K562 (cell line): Measurements from ENCODE around the gene DMAC2L. TPM values are rescaled to one million over a fixed set of nuclear protein-coding genes. Genes with fewer than 3 reads are reported as not detected.

Source experiments
- BRD9 ChIP-seq: fragments of 450-650 bp; IDR thresholded peaks from 2 replicates; pipeline ENCODE4 v1.6.1; 2018; ENCODE audit warnings: low read depth; ENCODE audit not compliant: partially characterized antibody
- CEBPG ChIP-seq, 3 experiments: fragments of 200-800 bp in 1 of 3; sonication (Bioruptor generic) in 1 of 3; sonication (generic) in 1 of 3; formaldehyde crosslinking in 1 of 3; IDR thresholded peaks in 2 of 3; conservative IDR thresholded peaks in 1 of 3; 2 replicates each; pipeline versions ENCODE4 v1.6.1 to v1.8.0; 2016 to 2022; ENCODE audit warnings: missing compliant biosample characterization in 2 of 3, missing genetic modification characterization in 2 of 3, mild to moderate bottlenecking in 1 of 3, missing genetic modification reagents in 1 of 3
- EGR1 ChIP-seq: fragments of 450-650 bp; conservative IDR thresholded peaks from 2 replicates; pipeline ENCODE4 v1.6.1; 2017; ENCODE audit warnings: mild to moderate bottlenecking
- EP400 ChIP-seq: fragments of 450-650 bp; IDR thresholded peaks from 2 replicates; pipeline ENCODE4 v1.6.1; 2017; ENCODE audit warnings: antibody characterized with exemption, mild to moderate bottlenecking, moderate library complexity
- FOXA1 ChIP-seq: fragments of 450-650 bp; IDR thresholded peaks from 2 replicates; pipeline ENCODE4 v1.6.1; 2016; ENCODE audit warnings: mild to moderate bottlenecking, borderline replicate concordance
- GTF2F1 ChIP-seq: IDR thresholded peaks from 2 replicates; pipeline ENCODE4 v1.6.1; 2011; ENCODE audit warnings: low read depth, low read length, improper control_type of control experiment
- HDAC8 ChIP-seq: fragments of 450-650 bp; IDR thresholded peaks from 2 replicates; pipeline ENCODE4 v1.6.1; 2016; ENCODE audit warnings: mild to moderate bottlenecking, missing genetic modification characterization, moderate library complexity, missing compliant biosample characterization
- MAFK ChIP-seq: IDR thresholded peaks from 2 replicates; pipeline ENCODE4 v1.6.1; 2011; ENCODE audit warnings: low read length, improper control_type of control experiment
- MEF2D ChIP-seq: conservative IDR thresholded peaks from 2 replicates; pipeline ENCODE4 v1.6.1; 2016; ENCODE audit warnings: low read depth, missing genetic modification characterization, missing compliant biosample characterization
- PATZ1 ChIP-seq: fragments of 250-450 bp; sonication (Bioruptor Pico); IDR thresholded peaks from 2 replicates; pipeline ENCODE4 v1.5.0; 2020; ENCODE audit warnings: mild to moderate bottlenecking, borderline replicate concordance
- PTRF ChIP-seq: fragments of 450-650 bp; IDR thresholded peaks from 2 replicates; pipeline ENCODE4 v1.6.1; 2016; ENCODE audit warnings: mild to moderate bottlenecking, missing genetic modification characterization, missing compliant biosample characterization
- RBFOX2 ChIP-seq: fragments of 200-400 bp; formaldehyde crosslinking; IDR thresholded peaks from 2 replicates; pipeline ENCODE4 v1.6.1; 2017; ENCODE audit warnings: low read depth, mild to moderate bottlenecking, low read length, moderate library complexity
- THRAP3 ChIP-seq: fragments of 450-650 bp; IDR thresholded peaks from 2 replicates; pipeline ENCODE4 v1.6.1; 2016; ENCODE audit warnings: mild to moderate bottlenecking, inconsistent platforms, borderline replicate concordance
- ZC3H4 ChIP-seq: sonication (generic); formaldehyde crosslinking; IDR thresholded peaks from 2 replicates; pipeline ENCODE4 v1.9.0; 2021; ENCODE audit warnings: missing genetic modification reagents, borderline replicate concordance
- ZNF311 ChIP-seq: fragments of 250-450 bp; sonication (Bioruptor Pico); IDR thresholded peaks from 2 replicates; pipeline ENCODE4 v1.4.0; 2020; ENCODE audit warnings: mild to moderate bottlenecking, moderate library complexity
- ZNF41 ChIP-seq: fragments of 250-450 bp; sonication (Bioruptor Pico); conservative IDR thresholded peaks from 2 replicates; pipeline ENCODE4 v1.4.0; 2020; ENCODE audit warnings: mild to moderate bottlenecking
- ZNF589 ChIP-seq: fragments of 200-800 bp; sonication (Bioruptor generic); IDR thresholded peaks from 2 replicates; pipeline ENCODE4 v1.6.1; 2016; ENCODE audit warnings: low read depth, missing genetic modification characterization, missing compliant biosample characterization
- ZNF644 ChIP-seq: fragments of 200-800 bp; sonication (Bioruptor generic); IDR thresholded peaks from 2 replicates; pipeline ENCODE4 v1.6.1; 2016; ENCODE audit warnings: low read depth, missing genetic modification characterization, missing compliant biosample characterization
- ZSCAN29 ChIP-seq: fragments of 450-650 bp; IDR thresholded peaks from 2 replicates; pipeline ENCODE4 v1.6.1; 2017
- polyA plus RNA-seq, 8 experiments: library from polyadenylated mRNA; depleted of rRNA in 4 of 8; stranded (reverse) in 5 of 8; unstranded in 3 of 8; fragments of >200 nt; fragmentation: Nextera tagmentation in 2 of 8; fragmentation: Illumina TruSeq in 1 of 8; extraction: Ambion mirVana in 2 of 8; extraction: Trizol in 1 of 8; gene quantifications; 2 replicates each; pipeline versions ENCODE4 v1.2.1 to v1.2.3, GENCODE V29; 2011 to 2014; ENCODE audit warnings: inconsistent platforms in 1 of 8, missing spikeins in 1 of 8
- total RNA-seq, 7 experiments: library from RNA; depleted of rRNA in 6 of 7; stranded (reverse); fragments of >200 nt in 6 of 7; fragmentation: Illumina TruSeq in 2 of 7; extraction: Trizol in 2 of 7; gene quantifications; 2 replicates each; pipeline versions ENCODE4 v1.2.1 to v1.2.3, GENCODE V29; 2011 to 2021; ENCODE audit warnings: low replicate concordance in 1 of 7
- TF ChIP-seq, protein P1 (sequence below), 2 experiments: fragments of 200-800 bp in 1 of 2; sonication (Bioruptor generic) in 1 of 2; sonication (generic) in 1 of 2; formaldehyde crosslinking in 1 of 2; IDR thresholded peaks in 1 of 2; conservative IDR thresholded peaks in 1 of 2; 2 replicates each; pipeline versions ENCODE4 v1.5.0 to v1.6.1; 2016 to 2020; ENCODE audit warnings: missing compliant biosample characterization in 1 of 2, missing genetic modification characterization in 1 of 2, missing genetic modification reagents in 1 of 2
- TF ChIP-seq, protein P2 (sequence below): fragments of 250-450 bp; sonication (Bioruptor Pico); IDR thresholded peaks from 2 replicates; pipeline ENCODE4 v1.4.0; 2020; ENCODE audit warnings: mild to moderate bottlenecking

Gene DMAC2L
- total and polyA plus RNA-seq, 9 of the 15 experiments (the other 6 are each of a cell fraction or from before 2014, with no cell fraction given), result 4.0 to 37.2 (median 9.3) TPM

DNA sequence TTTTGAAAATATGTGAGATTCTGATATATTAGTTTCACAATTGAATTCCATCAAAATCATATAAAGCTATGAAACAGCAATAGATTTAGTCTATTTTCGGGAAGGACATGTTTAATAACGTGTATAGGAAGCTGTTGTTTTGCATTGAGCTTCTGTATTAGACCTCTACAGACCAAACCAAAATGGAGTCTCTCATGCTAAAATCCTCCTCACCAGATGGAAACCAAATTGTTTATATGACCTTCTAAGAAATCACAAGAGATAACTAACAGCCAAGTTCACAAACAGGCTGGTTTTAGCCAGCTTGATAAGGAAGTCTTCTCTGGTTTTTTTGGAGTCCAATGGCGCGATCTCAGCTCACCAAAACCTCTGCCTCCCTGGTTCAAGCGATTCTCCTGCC is 24.0 kb upstream of the DMAC2L start (continued):
- TF ChIP-seq, protein P1, sequence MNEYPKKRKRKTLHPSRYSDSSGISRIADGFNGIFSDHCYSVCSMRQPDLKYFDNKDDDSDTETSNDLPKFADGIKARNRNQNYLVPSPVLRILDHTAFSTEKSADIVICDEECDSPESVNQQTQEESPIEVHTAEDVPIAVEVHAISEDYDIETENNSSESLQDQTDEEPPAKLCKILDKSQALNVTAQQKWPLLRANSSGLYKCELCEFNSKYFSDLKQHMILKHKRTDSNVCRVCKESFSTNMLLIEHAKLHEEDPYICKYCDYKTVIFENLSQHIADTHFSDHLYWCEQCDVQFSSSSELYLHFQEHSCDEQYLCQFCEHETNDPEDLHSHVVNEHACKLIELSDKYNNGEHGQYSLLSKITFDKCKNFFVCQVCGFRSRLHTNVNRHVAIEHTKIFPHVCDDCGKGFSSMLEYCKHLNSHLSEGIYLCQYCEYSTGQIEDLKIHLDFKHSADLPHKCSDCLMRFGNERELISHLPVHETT (CRISPR knock-in tag; conservative IDR thresholded peaks at IDR 0.05 in 1 of 2, IDR thresholded peaks at IDR 0.05 in 1 of 2), result no peak
- TF ChIP-seq FOXA1 (no peak), GTF2F1 (no peak), BRD9 (no peak), EGR1 (no peak), MAFK (no peak), ZSCAN29 (no peak), PTRF (tag) (0 out of 2 replicates have a peak, but pooled peaks have one; percentile 22), ZNF644 (tag) (no peak), ZC3H4 (CRISPR knock-in tag) (no peak), PATZ1 (CRISPR knock-in tag) (no peak), ZNF41 (no peak), THRAP3 (no peak), CEBPG (CRISPR knock-in tag; IDR thresholded peaks at IDR 0.05) (no peak), CEBPG (tag; conservative IDR thresholded peaks at IDR 0.05 in 1 of 2, IDR thresholded peaks at IDR 0.05 in 1 of 2) (no peak), ZNF589 (CRISPR knock-in tag) (no peak), EP400 (no peak), RBFOX2 (no peak), ZNF311 (CRISPR knock-in tag) (peak; percentile 66; the same call in 1 of the 2 replicates), HDAC8 (tag) (no peak), MEF2D (no peak)
- TF ChIP-seq, protein P2, sequence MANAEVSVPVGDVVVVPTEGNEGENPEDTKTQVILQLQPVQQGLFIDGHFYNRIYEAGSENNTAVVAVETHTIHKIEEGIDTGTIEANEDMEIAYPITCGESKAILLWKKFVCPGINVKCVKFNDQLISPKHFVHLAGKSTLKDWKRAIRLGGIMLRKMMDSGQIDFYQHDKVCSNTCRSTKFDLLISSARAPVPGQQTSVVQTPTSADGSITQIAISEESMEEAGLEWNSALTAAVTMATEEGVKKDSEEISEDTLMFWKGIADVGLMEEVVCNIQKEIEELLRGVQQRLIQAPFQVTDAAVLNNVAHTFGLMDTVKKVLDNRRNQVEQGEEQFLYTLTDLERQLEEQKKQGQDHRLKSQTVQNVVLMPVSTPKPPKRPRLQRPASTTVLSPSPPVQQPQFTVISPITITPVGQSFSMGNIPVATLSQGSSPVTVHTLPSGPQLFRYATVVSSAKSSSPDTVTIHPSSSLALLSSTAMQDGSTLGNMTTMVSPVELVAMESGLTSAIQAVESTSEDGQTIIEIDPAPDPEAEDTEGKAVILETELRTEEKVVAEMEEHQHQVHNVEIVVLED, result no peak
